ENCODE results near the gene CCDC85C. TPM values are rescaled to one million over a fixed set of nuclear protein-coding genes. Genes with fewer than 3 reads are reported as not detected.

The CCDC85C gene
- total RNA-seq, 1 experiment from 2014 or later: 42.3 TPM

GRCh38 chr14:99605299-99605961 lies 1.4 kb upstream of the CCDC85C start:
- H3K36me3 ChIP-seq (ENCODE audit: control insufficient read depth in 1 of 2, insufficient read depth in 2 of 2, low read length in 2 of 2): no peaks in the 10 kb centered on the region
- no peaks in the 10 kb centered on the region for H4K20me1 ChIP-seq (ENCODE audit: insufficient read depth)
- no peaks in the 10 kb centered on the region for H3K9me3 ChIP-seq (ENCODE audit: control insufficient read depth in 1 of 2, insufficient read depth in 1 of 2, low read depth in 1 of 2, low read length in 2 of 2)
- ATAC-seq (peak; percentile 28), DNase-seq (ENCODE audit: low read depth, low spot score) (peak; percentile 29)
- ChIA-PET CTCF (interaction anchor here (1.0 to 1.3 kb wide), 2 partner anchors 23 to 26 kb away, joined by 3 to 4 read pairs; no protein-coding TSS in a partner anchor), RAD21 (ENCODE audit: low non-redundant PET in 1 of 2, low total read pairs in 2 of 2, uncharacterized antibody in 2 of 2, unreplicated experiment in 2 of 2) (interaction anchor here in 1 of 2 experiments (0.8 kb wide), 1 partner anchor 26 kb away, joined by 6 read pairs; no protein-coding TSS in a partner anchor), POLR2A (no interaction called here)
- BruUV-seq (replicated peaks): no TSS peak
- H3K9ac ChIP-seq (ENCODE audit: low read length): peak overlapping the region; percentile 91
- H3K4me1 ChIP-seq (ENCODE audit: control insufficient read depth in 1 of 2, insufficient read depth in 2 of 2, low read length in 2 of 2): peaks cover 19 to 32% of the 10 kb centered on the region in 2 experiments
- peak overlapping the region; percentile 89 for H3K27ac ChIP-seq (ENCODE audit: low read depth, low read length)
- H3K9me2 ChIP-seq (ENCODE audit: insufficient read depth): no peaks in the 10 kb centered on the region
- peaks cover 26% of the 10 kb centered on the region for H3K79me2 ChIP-seq (ENCODE audit: insufficient read depth, low read length)
- intact Hi-C loops (cut with micrococcal nuclease): loop anchor here (2.0 kb wide), 2 partner anchors 27 to 125 kb away; partner anchors contain the start of genes CCNK and SETD3
- H3K4me2 ChIP-seq (ENCODE audit: low read length): peak overlapping the region; percentile 98
- no peaks in the 10 kb centered on the region for H3K27me3 ChIP-seq (ENCODE audit: insufficient read depth, low read length)
- peak overlapping the region; percentile 83 to 94 for H3K4me3 ChIP-seq (replicated peaks in 1 of 2; ENCODE audit: low read depth in 1 of 2, low read length in 2 of 2)
- no peak for TF ChIP-seq CEBPB (IDR thresholded peaks at IDR 0.05; ENCODE audit: low read depth)
- peak; percentile 14 for TF ChIP-seq TCF7L2 (IDR thresholded peaks at IDR 0.05; ENCODE audit: borderline replicate concordance, extremely low read depth, insufficient read depth, insufficient read length)
- no peak for TF ChIP-seq ZFX (IDR thresholded peaks at IDR 0.05)
- TF ChIP-seq ELF1 (IDR thresholded peaks at IDR 0.05; ENCODE audit: borderline replicate concordance, low read depth): no peak
- TF ChIP-seq ATF3 (IDR thresholded peaks at IDR 0.05): no peak
- TF ChIP-seq SP1 (IDR thresholded peaks at IDR 0.05; ENCODE audit: low read depth): no peak
- peak; percentile 58 for TF ChIP-seq MAX (IDR thresholded peaks at IDR 0.05)
- TF ChIP-seq JUND (IDR thresholded peaks at IDR 0.05): no peak
- peak overlapping the region; percentile 42 for H2AFZ ChIP-seq (ENCODE audit: low read depth, low read length, poor library complexity, severe bottlenecking)

DNA sequence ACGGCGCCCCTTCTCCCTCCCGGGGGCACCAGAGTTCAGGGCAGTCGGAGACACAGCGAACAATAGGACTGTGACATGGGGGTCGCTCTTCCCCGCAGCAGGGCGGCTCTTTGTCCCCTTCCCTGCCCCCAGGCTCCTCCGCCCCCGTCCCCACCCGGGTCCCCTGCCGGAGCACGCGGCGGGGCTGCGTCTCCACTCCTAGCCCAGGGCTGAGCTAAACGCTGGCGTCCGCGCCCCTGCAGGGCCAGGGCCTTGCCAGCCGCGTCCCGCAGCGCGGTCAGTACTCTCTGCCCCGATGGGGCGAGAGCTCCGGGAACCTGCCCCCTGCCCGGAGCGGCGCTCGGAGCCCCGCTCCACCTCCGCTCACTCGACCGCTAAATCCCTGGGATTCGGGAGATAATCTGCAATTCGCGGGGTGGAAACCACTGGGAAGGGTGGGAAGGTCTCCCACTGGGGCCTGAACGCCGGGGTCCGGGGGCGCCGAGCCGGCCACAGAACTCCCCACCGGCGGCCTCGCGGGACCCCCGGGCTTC lies 825 bp upstream of the CCDC85C start:
- intact Hi-C loops (cut with micrococcal nuclease): loop anchor here (2.0 kb wide), 2 partner anchors 26 to 124 kb away; partner anchors contain the start of genes CCNK and SETD3
- H4K20me1 ChIP-seq (ENCODE audit: insufficient read depth): no peaks in the 10 kb centered on the region
- H3K36me3 ChIP-seq (ENCODE audit: control insufficient read depth in 1 of 2, insufficient read depth in 2 of 2, low read length in 2 of 2): no peaks in the 10 kb centered on the region
- POLR2A ChIA-PET: no interaction called here
- peak overlapping the region; percentile 91 for H3K9ac ChIP-seq (ENCODE audit: low read length)
- peak; percentile 36 for ATAC-seq
- no peaks in the 10 kb centered on the region for H3K9me3 ChIP-seq (ENCODE audit: control insufficient read depth in 1 of 2, insufficient read depth in 1 of 2, low read depth in 1 of 2, low read length in 2 of 2)
- peak overlapping the region; percentile 83 to 94 for H3K4me3 ChIP-seq (replicated peaks in 1 of 2; ENCODE audit: low read depth in 1 of 2, low read length in 2 of 2)
- no peaks in the 10 kb centered on the region for H3K9me2 ChIP-seq (ENCODE audit: insufficient read depth)
- H3K4me1 ChIP-seq (ENCODE audit: control insufficient read depth in 1 of 2, insufficient read depth in 2 of 2, low read length in 2 of 2): peaks cover 19 to 32% of the 10 kb centered on the region in 2 experiments
- peak overlapping the region; percentile 89 for H3K27ac ChIP-seq (ENCODE audit: low read depth, low read length)
- peaks cover 32% of the 10 kb centered on the region for H3K79me2 ChIP-seq (ENCODE audit: insufficient read depth, low read length)
- no peak overlapping the region for H2AFZ ChIP-seq (ENCODE audit: low read depth, low read length, poor library complexity, severe bottlenecking)
- H3K4me2 ChIP-seq (ENCODE audit: low read length): peak overlapping the region; percentile 98
- H3K27me3 ChIP-seq (ENCODE audit: insufficient read depth, low read length): no peaks in the 10 kb centered on the region
- no TSS peak for BruUV-seq (replicated peaks)
- DNase-seq (ENCODE audit: low read depth, low spot score): no peak
- RAD21 ChIA-PET (ENCODE audit: low non-redundant PET in 1 of 2, low total read pairs in 2 of 2, uncharacterized antibody in 2 of 2, unreplicated experiment in 2 of 2): no interaction called here
- CTCF ChIA-PET: interaction anchor here (0.7 to 1.3 kb wide), 4 partner anchors 24 to 83 kb away, joined by 3 to 8 read pairs (median 4); no protein-coding TSS in a partner anchor
- TF ChIP-seq YY1 (IDR thresholded peaks at IDR 0.05; ENCODE audit: extremely low read depth, insufficient replicate concordance, low read depth, low read length) (no peak), POLR2AphosphoS5 (IDR thresholded peaks at IDR 0.05; ENCODE audit: low read depth, low read length) (no peak), EGR1 (IDR thresholded peaks at IDR 0.05; ENCODE audit: low read depth) (no peak; the same call in 1 of the 2 replicates), ZFX (IDR thresholded peaks at IDR 0.05) (peak; percentile 73)
- TF ChIP-seq, protein P1, sequence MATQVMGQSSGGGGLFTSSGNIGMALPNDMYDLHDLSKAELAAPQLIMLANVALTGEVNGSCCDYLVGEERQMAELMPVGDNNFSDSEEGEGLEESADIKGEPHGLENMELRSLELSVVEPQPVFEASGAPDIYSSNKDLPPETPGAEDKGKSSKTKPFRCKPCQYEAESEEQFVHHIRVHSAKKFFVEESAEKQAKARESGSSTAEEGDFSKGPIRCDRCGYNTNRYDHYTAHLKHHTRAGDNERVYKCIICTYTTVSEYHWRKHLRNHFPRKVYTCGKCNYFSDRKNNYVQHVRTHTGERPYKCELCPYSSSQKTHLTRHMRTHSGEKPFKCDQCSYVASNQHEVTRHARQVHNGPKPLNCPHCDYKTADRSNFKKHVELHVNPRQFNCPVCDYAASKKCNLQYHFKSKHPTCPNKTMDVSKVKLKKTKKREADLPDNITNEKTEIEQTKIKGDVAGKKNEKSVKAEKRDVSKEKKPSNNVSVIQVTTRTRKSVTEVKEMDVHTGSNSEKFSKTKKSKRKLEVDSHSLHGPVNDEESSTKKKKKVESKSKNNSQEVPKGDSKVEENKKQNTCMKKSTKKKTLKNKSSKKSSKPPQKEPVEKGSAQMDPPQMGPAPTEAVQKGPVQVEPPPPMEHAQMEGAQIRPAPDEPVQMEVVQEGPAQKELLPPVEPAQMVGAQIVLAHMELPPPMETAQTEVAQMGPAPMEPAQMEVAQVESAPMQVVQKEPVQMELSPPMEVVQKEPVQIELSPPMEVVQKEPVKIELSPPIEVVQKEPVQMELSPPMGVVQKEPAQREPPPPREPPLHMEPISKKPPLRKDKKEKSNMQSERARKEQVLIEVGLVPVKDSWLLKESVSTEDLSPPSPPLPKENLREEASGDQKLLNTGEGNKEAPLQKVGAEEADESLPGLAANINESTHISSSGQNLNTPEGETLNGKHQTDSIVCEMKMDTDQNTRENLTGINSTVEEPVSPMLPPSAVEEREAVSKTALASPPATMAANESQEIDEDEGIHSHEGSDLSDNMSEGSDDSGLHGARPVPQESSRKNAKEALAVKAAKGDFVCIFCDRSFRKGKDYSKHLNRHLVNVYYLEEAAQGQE (IDR thresholded peaks at IDR 0.05; ENCODE audit: low read depth): no peak

All from HCT116 (cell line).